ENCODE data around the gene ARHGAP25.

Gene ARHGAP25

DNA sequence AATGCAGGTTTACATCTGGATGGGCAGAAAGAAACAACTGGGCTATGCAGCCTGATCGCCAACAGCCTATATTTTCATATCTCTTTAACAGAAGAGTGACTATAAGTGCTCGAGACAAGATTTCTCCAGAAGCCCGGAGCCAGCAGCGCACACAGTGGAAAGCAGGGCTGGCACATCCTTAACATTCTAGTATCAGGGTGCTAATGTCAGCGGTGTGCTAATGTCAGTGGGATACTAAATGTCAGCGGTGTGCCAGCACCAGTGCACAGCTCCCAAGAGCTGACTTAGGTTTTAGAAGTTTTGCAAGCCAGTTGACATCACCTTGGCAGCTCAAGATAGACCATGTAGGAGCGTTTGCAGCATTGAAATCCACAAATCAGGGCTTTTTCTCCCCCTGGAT, 128.3 kb downstream of the ARHGAP25 start:
- TF ChIP-seq, protein P1, sequence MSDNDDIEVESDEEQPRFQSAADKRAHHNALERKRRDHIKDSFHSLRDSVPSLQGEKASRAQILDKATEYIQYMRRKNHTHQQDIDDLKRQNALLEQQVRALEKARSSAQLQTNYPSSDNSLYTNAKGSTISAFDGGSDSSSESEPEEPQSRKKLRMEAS (IDR thresholded peaks at IDR 0.05), result no peak
- no peak for TF ChIP-seq EGR1 (IDR thresholded peaks at IDR 0.05)

DNA sequence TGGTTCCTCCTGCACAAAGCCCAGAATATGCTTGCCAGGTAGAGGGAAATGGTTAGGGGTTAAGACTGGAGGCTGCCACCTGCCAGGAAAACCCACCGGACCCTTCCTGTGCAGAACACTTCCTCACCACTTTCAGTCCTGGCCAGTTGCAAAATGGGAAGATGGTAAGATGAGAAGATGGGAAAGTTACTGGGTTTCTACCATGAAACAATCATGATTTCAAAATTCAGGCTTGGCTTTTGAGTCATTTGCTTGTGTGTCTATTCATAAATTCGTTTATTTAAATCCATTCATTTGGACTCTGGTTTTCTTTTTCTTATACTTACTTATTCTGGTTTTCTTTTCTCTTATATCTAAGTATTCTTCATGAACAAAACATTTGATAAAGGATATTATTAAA, 129.4 kb downstream of the ARHGAP25 start:
- TF ChIP-seq, protein P1 (IDR thresholded peaks at IDR 0.05), result no peak
- TF ChIP-seq EGR1 (IDR thresholded peaks at IDR 0.05), result no peak
- no peak for TF ChIP-seq RAD21 (IDR thresholded peaks at IDR 0.05; ENCODE audit: low read depth)
- TF ChIP-seq, protein P2, sequence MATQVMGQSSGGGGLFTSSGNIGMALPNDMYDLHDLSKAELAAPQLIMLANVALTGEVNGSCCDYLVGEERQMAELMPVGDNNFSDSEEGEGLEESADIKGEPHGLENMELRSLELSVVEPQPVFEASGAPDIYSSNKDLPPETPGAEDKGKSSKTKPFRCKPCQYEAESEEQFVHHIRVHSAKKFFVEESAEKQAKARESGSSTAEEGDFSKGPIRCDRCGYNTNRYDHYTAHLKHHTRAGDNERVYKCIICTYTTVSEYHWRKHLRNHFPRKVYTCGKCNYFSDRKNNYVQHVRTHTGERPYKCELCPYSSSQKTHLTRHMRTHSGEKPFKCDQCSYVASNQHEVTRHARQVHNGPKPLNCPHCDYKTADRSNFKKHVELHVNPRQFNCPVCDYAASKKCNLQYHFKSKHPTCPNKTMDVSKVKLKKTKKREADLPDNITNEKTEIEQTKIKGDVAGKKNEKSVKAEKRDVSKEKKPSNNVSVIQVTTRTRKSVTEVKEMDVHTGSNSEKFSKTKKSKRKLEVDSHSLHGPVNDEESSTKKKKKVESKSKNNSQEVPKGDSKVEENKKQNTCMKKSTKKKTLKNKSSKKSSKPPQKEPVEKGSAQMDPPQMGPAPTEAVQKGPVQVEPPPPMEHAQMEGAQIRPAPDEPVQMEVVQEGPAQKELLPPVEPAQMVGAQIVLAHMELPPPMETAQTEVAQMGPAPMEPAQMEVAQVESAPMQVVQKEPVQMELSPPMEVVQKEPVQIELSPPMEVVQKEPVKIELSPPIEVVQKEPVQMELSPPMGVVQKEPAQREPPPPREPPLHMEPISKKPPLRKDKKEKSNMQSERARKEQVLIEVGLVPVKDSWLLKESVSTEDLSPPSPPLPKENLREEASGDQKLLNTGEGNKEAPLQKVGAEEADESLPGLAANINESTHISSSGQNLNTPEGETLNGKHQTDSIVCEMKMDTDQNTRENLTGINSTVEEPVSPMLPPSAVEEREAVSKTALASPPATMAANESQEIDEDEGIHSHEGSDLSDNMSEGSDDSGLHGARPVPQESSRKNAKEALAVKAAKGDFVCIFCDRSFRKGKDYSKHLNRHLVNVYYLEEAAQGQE (IDR thresholded peaks at IDR 0.05; ENCODE audit: low read depth), result no peak
- TF ChIP-seq NFIC (IDR thresholded peaks at IDR 0.05), result no peak
- TF ChIP-seq EP300 (IDR thresholded peaks at IDR 0.05; ENCODE audit: borderline replicate concordance), result no peak
- no peak for TF ChIP-seq TCF12 (IDR thresholded peaks at IDR 0.05; ENCODE audit: low read depth)
- no peak for TF ChIP-seq CREB1 (IDR thresholded peaks at IDR 0.05; ENCODE audit: low read depth)
- TF ChIP-seq FOXM1 (IDR thresholded peaks at IDR 0.05; ENCODE audit: borderline replicate concordance, low read depth), result no peak
- TF ChIP-seq YY1 (IDR thresholded peaks at IDR 0.05; ENCODE audit: low read depth), result no peak
- no peak for TF ChIP-seq ZBTB7A (IDR thresholded peaks at IDR 0.05; ENCODE audit: low read depth)
- TF ChIP-seq CEBPB (IDR thresholded peaks at IDR 0.05), result no peak
- TF ChIP-seq TEAD4 (IDR thresholded peaks at IDR 0.05), result no peak
- TF ChIP-seq, protein P3, sequence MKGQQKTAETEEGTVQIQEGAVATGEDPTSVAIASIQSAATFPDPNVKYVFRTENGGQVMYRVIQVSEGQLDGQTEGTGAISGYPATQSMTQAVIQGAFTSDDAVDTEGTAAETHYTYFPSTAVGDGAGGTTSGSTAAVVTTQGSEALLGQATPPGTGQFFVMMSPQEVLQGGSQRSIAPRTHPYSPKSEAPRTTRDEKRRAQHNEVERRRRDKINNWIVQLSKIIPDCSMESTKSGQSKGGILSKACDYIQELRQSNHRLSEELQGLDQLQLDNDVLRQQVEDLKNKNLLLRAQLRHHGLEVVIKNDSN (IDR thresholded peaks at IDR 0.05), result no peak

DNA sequence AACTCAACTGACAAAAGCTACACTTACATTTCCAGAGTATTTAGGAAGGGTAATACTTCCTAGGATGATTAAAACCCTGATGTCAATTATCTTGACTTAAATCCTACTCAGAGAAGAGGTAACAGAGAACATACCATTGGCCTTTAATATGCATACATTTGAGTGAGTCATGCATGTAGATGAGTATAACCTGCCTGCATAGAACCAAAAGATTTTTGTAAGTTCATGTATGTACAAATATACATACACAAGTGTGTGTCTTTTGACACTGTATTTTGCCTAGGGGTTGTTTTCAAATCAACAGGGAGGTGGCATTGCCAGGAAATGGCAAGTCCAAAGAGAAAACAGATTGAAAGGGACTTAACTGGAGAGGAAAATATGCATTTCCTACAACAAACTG, 130.5 kb downstream of the ARHGAP25 start:
- TF ChIP-seq TCF12 (IDR thresholded peaks at IDR 0.05; ENCODE audit: low read depth), result no peak
- TF ChIP-seq FOXM1 (IDR thresholded peaks at IDR 0.05; ENCODE audit: borderline replicate concordance, low read depth), result no peak
- TF ChIP-seq TAF1 (IDR thresholded peaks at IDR 0.05; ENCODE audit: low read depth), result no peak

DNA sequence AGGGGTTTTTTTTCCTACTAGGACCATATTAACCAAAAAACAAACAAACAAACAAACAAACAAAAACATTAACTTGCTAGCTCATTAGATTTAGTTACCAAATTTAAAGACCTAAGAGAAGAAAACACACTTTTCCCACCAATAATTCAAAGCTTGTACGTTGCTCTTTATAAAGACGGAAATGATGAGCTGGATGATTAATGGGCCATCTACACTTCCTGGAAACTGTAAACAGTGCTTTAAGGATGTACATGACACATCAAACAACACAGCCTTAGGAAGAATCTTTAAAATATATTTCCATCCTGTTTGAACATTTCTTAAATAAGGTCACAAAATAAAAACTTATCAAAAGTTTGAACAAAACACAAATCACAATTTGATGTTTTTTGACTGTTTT, 135.6 kb downstream of the ARHGAP25 start:
- no peak for TF ChIP-seq CREB1 (IDR thresholded peaks at IDR 0.05; ENCODE audit: low read depth)
- no peak for TF ChIP-seq TEAD4 (IDR thresholded peaks at IDR 0.05)
- TF ChIP-seq EP300 (IDR thresholded peaks at IDR 0.05; ENCODE audit: borderline replicate concordance), result no peak
- no peak for TF ChIP-seq TAF1 (IDR thresholded peaks at IDR 0.05; ENCODE audit: low read depth)
- TF ChIP-seq, protein P3 (IDR thresholded peaks at IDR 0.05), result no peak
- no peak for TF ChIP-seq YY1 (IDR thresholded peaks at IDR 0.05; ENCODE audit: low read depth)
- no peak for TF ChIP-seq CEBPB (IDR thresholded peaks at IDR 0.05)
- no peak for TF ChIP-seq ZBTB7A (IDR thresholded peaks at IDR 0.05; ENCODE audit: low read depth)
- TF ChIP-seq, protein P1 (IDR thresholded peaks at IDR 0.05), result no peak
- TF ChIP-seq NFIC (IDR thresholded peaks at IDR 0.05), result no peak
- TF ChIP-seq, protein P2 (IDR thresholded peaks at IDR 0.05; ENCODE audit: low read depth), result no peak
- TF ChIP-seq FOXM1 (IDR thresholded peaks at IDR 0.05; ENCODE audit: borderline replicate concordance, low read depth), result no peak
- no peak for TF ChIP-seq RAD21 (IDR thresholded peaks at IDR 0.05; ENCODE audit: low read depth)
- no peak for TF ChIP-seq EGR1 (IDR thresholded peaks at IDR 0.05)
- TF ChIP-seq TCF12 (IDR thresholded peaks at IDR 0.05; ENCODE audit: low read depth), result no peak

DNA sequence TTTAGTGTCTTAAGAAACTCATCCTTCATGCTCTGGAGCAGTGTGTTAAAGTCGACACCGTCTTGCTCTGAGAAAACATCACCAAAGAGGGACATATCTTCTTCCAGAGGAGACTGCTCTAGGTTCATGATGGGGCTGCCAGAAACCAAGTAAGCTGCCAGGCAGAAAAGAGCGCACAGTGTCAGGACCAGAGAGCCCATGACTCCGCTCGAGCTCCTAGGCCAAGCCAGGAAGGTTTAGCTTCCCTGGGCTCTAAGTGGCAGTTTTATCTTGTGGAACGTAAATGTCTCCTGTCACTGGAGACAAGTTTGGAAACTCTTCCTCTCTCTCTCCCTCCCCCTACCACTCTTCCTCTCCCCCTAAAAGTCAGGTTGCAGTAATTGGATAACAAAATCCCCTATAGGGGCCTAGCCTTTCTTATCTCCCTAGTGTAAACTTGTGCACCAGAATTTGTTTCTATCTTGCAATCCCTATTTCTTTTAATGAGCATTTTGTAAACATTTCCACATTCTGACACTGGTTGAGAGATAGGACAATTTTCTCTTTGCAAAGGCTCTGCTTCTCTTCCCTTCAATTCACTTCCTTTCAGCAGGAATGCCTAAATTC, 136.7 kb downstream of the ARHGAP25 start, which contains the start of gene BMP10:
Gene BMP10, minus strand, starts transcription at position 239 of the 606 bp plus-strand sequence. Its CDS starts 39 bp downstream, at position 200.
- TF ChIP-seq CEBPB (IDR thresholded peaks at IDR 0.05) (no peak), YY1 (IDR thresholded peaks at IDR 0.05; ENCODE audit: low read depth) (no peak), EGR1 (IDR thresholded peaks at IDR 0.05) (no peak), EP300 (IDR thresholded peaks at IDR 0.05; ENCODE audit: borderline replicate concordance) (no peak), TEAD4 (IDR thresholded peaks at IDR 0.05) (no peak)
- TF ChIP-seq, protein P1 (IDR thresholded peaks at IDR 0.05), result no peak
- TF ChIP-seq, protein P3 (IDR thresholded peaks at IDR 0.05), result no peak

All from Ishikawa (cell line).